GM19043 (cell line): Measurements from ENCODE around the gene CHMP4B.

Source experiments
- ATAC-seq: cut with Tn5 transposase; IDR thresholded peaks from one replicate; pipeline ENCODE4 v1.9.1; 2021; ENCODE audit warnings: low read depth; ENCODE audit not compliant: unreplicated experiment

The CHMP4B gene

DNA sequence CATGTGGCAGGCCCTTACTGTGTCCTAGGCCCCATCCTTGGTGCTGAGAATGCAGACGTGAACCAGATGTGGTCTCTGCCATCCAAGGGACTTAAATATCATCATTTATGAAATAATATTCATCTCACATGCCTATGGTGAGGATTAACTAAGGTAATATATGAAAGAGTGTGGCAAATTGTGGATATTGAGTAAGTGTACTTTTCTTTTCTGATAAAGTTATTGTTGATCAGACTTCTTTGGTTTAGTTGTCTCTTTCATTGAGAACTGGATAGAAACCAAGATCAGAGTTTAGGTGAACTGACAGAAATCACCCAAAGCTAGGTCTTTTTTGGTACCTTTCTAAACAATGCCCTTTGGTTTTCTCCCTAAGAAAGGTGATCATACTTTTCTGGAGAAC is 5.0 kb downstream of the CHMP4B start:
- no peak for ATAC-seq

GRCh38 chr20:33817411-33817810 is 6.3 kb downstream of the CHMP4B start:
- ATAC-seq: no peak

DNA sequence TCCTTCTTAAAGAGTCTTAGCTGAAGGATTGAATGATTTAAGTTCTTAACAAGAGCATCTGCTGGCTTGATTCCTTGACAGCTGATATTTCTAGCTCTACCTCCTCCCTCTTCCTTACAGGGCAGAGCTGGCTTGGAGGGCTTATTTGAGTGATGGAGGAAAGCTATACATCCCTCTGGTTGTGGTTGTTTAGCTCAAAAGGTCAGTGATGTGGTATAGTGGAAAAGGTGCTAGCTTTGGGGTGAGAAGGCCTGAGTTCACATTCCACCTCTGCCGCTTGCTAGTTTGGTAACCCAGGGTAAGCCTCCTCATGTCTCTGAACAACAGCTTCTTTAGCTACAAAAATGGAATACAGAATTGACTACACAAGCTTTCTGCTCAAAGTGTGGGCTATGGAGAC is 8.3 kb downstream of the CHMP4B start:
- no peak for ATAC-seq

DNA sequence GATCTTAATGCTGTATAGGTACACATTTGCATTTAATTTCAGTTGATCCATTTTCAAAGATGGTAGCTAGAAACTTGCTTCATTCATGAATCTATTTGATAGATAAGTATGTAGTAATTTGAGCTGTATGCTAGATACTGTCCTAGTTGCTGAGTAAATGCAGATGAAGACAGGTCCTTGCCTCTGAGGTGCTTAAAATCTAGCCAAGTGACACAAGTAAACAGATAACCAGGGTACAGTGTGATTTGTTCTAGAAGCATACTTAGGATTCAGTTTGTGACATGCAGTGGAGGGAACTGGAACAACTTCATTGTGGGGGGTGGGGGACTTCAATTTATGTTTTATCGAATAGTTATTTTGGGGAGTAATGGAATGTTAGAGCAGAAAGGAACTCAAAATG is 9.2 kb downstream of the CHMP4B start:
- ATAC-seq: no peak

- ATAC-seq: no peak
These were observed 10.2 kb downstream of the CHMP4B start for GRCh38 chr20:33821270-33821836.

- no peak for ATAC-seq
These were observed 11.3 kb downstream of the CHMP4B start for GRCh38 chr20:33822423-33822822.

GRCh38 chr20:33822991-33823390 is 11.8 kb downstream of the CHMP4B start:
- no peak for ATAC-seq

GRCh38 chr20:33824852-33825251 is 13.7 kb downstream of the CHMP4B start:
- ATAC-seq: no peak

- no peak for ATAC-seq
These were observed 14.5 kb downstream of the CHMP4B start for GRCh38 chr20:33825340-33826269.

- no peak for ATAC-seq
These were observed 15.2 kb downstream of the CHMP4B start for GRCh38 chr20:33826270-33826897.

DNA sequence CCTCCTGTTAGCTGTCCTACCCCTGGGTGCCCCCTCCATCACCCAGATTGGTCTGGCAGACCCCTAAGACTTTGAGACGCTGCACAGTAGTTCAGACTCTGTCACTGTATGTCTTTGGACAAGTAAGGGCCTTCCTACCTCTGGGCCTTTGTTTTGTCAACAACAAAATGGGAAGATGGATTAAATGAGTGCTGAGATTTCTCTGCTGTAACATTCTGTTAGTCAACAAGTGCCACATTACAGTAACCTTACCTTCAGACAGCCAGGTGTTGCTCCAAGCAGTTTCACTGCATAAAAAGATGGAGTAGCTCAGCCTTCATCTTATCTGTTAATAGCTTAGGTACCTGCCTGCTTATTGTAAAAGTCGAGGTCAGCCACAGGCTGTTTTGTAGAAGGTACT is 16.0 kb downstream of the CHMP4B start:
- ATAC-seq: no peak

- ATAC-seq: no peak
These were observed 16.6 kb downstream of the CHMP4B start for GRCh38 chr20:33827634-33828325.

GRCh38 chr20:33828326-33828844 is 17.2 kb downstream of the CHMP4B start:
- no peak for ATAC-seq

DNA sequence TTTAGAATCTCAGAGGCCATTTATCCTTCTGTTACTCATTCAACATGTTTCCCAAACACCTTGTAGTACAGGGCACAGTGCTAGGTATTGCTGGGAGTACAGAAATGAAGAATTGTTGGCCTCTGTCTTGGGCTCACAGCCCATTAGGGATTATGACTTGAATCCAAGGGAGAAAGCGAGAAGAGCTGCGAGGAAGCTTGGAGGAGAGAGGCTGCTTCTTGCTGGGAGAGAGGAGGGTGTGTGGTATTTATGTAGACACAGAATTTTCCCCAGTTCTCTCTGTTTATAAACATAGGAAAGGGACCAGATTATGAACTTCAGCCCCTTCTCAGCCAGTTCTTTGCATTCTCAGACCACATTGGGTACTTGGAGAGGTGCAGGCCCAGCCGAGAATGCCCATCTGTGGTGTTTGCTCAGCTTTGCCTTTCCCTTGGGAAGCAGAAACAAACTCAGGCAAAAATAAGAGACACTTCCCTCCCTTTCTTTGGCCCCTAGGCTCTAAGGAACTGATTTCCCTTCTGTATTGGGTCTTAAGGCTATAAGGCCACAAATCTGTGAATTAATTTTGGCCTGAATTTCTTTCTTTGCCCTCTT is 17.9 kb downstream of the CHMP4B start:
- no peak for ATAC-seq

- no peak for ATAC-seq
These were observed 18.5 kb downstream of the CHMP4B start for GRCh38 chr20:33829636-33830035.

- no peak for ATAC-seq
These were observed 19.2 kb downstream of the CHMP4B start for GRCh38 chr20:33830371-33830770.

DNA sequence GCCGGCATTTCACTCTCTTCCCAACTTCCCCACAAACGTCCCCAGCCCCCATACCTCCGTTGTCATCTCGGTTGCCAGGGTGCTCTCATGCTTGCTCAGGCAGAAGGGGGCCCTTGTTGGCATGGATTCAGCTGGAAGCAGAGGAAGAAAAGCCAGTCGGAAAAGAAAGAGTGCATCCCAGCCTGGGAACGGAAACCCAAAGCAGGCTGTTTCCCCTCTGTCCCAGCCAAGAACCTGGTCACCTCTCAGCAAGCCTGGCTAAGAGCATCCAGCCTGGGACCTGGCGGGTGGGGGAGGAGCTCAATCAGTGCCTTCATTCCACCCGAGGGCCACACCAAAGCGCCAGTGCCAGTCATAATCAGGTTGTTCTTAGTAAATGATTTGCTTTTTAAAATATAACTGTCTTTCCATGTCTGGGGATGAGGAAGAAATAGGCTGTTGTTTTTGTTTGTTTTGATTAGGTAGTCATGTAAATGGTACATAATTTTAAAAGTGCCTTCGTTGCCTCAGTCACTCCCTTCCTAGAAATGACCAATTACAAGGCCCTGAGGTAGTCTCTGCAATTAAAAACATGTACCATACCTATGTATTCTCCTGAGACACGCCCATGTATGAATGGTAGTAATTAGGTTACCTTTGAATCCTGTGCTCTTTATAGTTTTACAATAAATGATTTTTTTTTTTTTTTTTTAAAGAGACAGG is 21.1 kb downstream of the CHMP4B start:
- no peak for ATAC-seq

DNA sequence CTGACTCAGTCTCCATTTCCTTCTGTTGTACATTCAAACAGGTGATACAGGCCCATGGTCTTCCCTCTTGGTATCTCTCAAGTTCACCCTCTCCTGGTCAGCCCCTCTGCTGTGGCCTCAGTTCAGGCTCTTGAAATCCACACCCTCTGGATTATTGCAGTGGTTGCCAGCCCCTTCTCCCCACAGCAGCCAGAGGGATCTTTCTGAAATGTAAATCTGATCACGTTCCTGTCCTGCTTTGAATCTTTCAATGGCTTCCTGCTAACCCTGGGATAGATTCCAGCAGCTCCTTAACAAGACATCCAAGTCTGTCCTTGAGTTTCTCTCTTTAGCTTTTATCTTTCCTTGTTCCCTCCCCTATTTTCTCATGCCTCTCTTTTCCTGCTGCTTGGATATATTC is 22.2 kb downstream of the CHMP4B start:
- ATAC-seq: no peak

GRCh38 chr20:33835615-33836172 is 24.5 kb downstream of the CHMP4B start:
- ATAC-seq: no peak

- no peak for ATAC-seq
These were observed 25.1 kb downstream of the CHMP4B start for GRCh38 chr20:33836277-33836676.
